HCT116 (cell line): ENCODE data around the gene C1GALT1C1L. TPM values are rescaled to one million over a fixed set of nuclear protein-coding genes. Genes with fewer than 3 reads are reported as not detected.

Experiments
- ATAC-seq: fragments of 200-7000 bp; cut with Tn5 transposase; 2 replicates; pipeline ENCODE4 v1.9.1; 2020; ENCODE audit warnings: mild to moderate bottlenecking, moderate library complexity
- BruUV-seq: library from RNA; stranded (reverse); fragments of 400-500 nt; replicated peaks from 2 replicates; lab custom pipeline; 2021; lab: Mats Ljungman, UMichigan
- CTCF ChIA-PET: fragments of 300-600 bp; sonication (Branson Sonifier 250); formaldehyde crosslinking; loops from one replicate; lab custom pipeline; 2021; ENCODE audit warnings: antibody characterized with exemption; lab: Charles Lee
- POLR2A ChIA-PET: fragments of 300-600, 350-600 bp; sonication (Branson Sonifier 250); formaldehyde crosslinking; loops from one replicate; lab custom pipeline; 2021; ENCODE audit warnings: antibody characterized with exemption; lab: Charles Lee
- RAD21 ChIA-PET, 2 experiments: fragments of 300-600 bp; sonication (Branson Sonifier 250); formaldehyde crosslinking; loops; one replicate each; lab custom pipeline; 2023; ENCODE audit warnings: low total read pairs in 2 of 2; ENCODE audit not compliant: uncharacterized antibody in 2 of 2, unreplicated experiment in 2 of 2, low non-redundant PET in 1 of 2; lab: Charles Lee
- DNase-seq: peaks from one replicate; pipeline ENCODE4 v3.0.0-alpha.2; 2010; ENCODE audit warnings: low read depth, low spot score
- H2AFZ ChIP-seq: fragments of 200-600 bp; shearing (Covaris generic), sonication (generic); 2 replicates; pipeline ENCODE4 v1.6.1; 2017; ENCODE audit warnings: low read depth, mixed run types, mixed read lengths, antibody characterized with exemption, low read length; ENCODE audit not compliant: poor library complexity, severe bottlenecking
- H3K27ac ChIP-seq: 2 replicates; pipeline ENCODE4 v1.5.1; 2012; ENCODE audit warnings: low read depth, low read length
- H3K27me3 ChIP-seq: fragments of 200-600 bp; sonication (generic); 2 replicates; pipeline ENCODE4 v1.6.1; 2016; ENCODE audit warnings: mixed run types, low read length, mixed read lengths; ENCODE audit not compliant: insufficient read depth
- H3K36me3 ChIP-seq, 2 experiments: fragments of 200-500 bp in 1 of 2; fragments of 200-600 bp in 1 of 2; sonication (Bioruptor generic) in 1 of 2; sonication (generic) in 1 of 2; 2 replicates each; pipeline versions ENCODE4 v1.5.1 to v1.6.1; 2014 to 2016; ENCODE audit warnings: low read length in 2 of 2, inconsistent platforms in 1 of 2, mixed read lengths in 1 of 2, mixed run types in 1 of 2; ENCODE audit not compliant: insufficient read depth in 2 of 2, control insufficient read depth in 1 of 2
- H3K4me1 ChIP-seq, 2 experiments: fragments of 200-600 bp in 1 of 2; sonication (generic) in 1 of 2; 2 replicates each; pipeline versions ENCODE4 v1.5.1 to v1.6.1; 2012 to 2017; ENCODE audit warnings: low read length in 2 of 2, inconsistent platforms in 1 of 2, mild to moderate bottlenecking in 1 of 2, mixed read lengths in 1 of 2, mixed run types in 1 of 2, moderate library complexity in 1 of 2; ENCODE audit not compliant: insufficient read depth in 2 of 2, control insufficient read depth in 1 of 2
- H3K4me2 ChIP-seq: fragments of 200-600 bp; sonication (generic); 2 replicates; pipeline ENCODE4 v1.6.1; 2017; ENCODE audit warnings: mixed run types, low read length, mixed read lengths
- H3K4me3 ChIP-seq, 2 experiments: fragments of 200-600 bp in 1 of 2; sonication (generic) in 1 of 2; replicated peaks in 1 of 2; 2 replicates each; pipeline ENCODE4 v1.5.1; 2011 to 2016; ENCODE audit warnings: low read length in 2 of 2, control low read depth in 1 of 2, low read depth in 1 of 2, mild to moderate bottlenecking in 1 of 2, mixed read lengths in 1 of 2, mixed run types in 1 of 2
- H3K79me2 ChIP-seq: fragments of 200-600 bp; sonication (generic); 2 replicates; pipeline ENCODE4 v1.6.1; 2017; ENCODE audit warnings: mild to moderate bottlenecking, mixed run types, low read length, moderate library complexity, mixed read lengths; ENCODE audit not compliant: insufficient read depth
- H3K9ac ChIP-seq: fragments of 200-600 bp; sonication (generic); 2 replicates; pipeline ENCODE4 v1.6.1; 2016; ENCODE audit warnings: low read length, mixed read lengths
- H3K9me2 ChIP-seq: fragments of 200-600 bp; sonication (generic), shearing (Covaris generic); 2 replicates; pipeline ENCODE4 v1.6.1; 2017; ENCODE audit warnings: mixed run types, mild to moderate bottlenecking, moderate library complexity; ENCODE audit not compliant: insufficient read depth
- H3K9me3 ChIP-seq, 2 experiments: fragments of 200-500 bp in 1 of 2; fragments of 200-600 bp in 1 of 2; sonication (Bioruptor generic) in 1 of 2; sonication (generic) in 1 of 2; 2 replicates each; pipeline ENCODE4 v1.6.1; 2014 to 2017; ENCODE audit warnings: low read length in 2 of 2, mixed read lengths in 2 of 2, inconsistent platforms in 1 of 2, low read depth in 1 of 2, mild to moderate bottlenecking in 1 of 2, mixed run types in 1 of 2, moderate library complexity in 1 of 2; ENCODE audit not compliant: control insufficient read depth in 1 of 2, insufficient read depth in 1 of 2
- H4K20me1 ChIP-seq: fragments of 200-600 bp; sonication (generic), shearing (Covaris generic); 2 replicates; pipeline ENCODE4 v1.6.1; 2017; ENCODE audit warnings: mixed run types, mild to moderate bottlenecking, moderate library complexity; ENCODE audit not compliant: insufficient read depth
- CBX3 ChIP-seq: IDR thresholded peaks from 2 replicates; pipeline ENCODE4 v1.6.1; 2012; ENCODE audit warnings: low read depth
- EZH2 ChIP-seq: fragments of 200-600 bp; sonication (generic); IDR thresholded peaks from 2 replicates; pipeline ENCODE4 v1.6.1; 2017; ENCODE audit warnings: antibody characterized with exemption, mixed run types
- FOSL1 ChIP-seq: IDR thresholded peaks from 2 replicates; pipeline ENCODE4 v1.6.1; 2012; ENCODE audit warnings: low read depth
- SP1 ChIP-seq: IDR thresholded peaks from 2 replicates; pipeline ENCODE4 v1.6.1; 2012; ENCODE audit warnings: low read depth
- SRF ChIP-seq: IDR thresholded peaks from 2 replicates; pipeline ENCODE4 v1.6.1; 2012; ENCODE audit warnings: low read depth
- ZFX ChIP-seq: fragments of 450-650 bp; IDR thresholded peaks from 2 replicates; pipeline ENCODE4 v1.6.1; 2017
- intact Hi-C: fragments of 100-400 bp; cut with micrococcal nuclease; formaldehyde crosslinking; loops from 2 replicates; pipeline ENCODE4 v1.10.0; 2022
- total RNA-seq: library from RNA; stranded (reverse); gene quantifications from one replicate; pipeline ENCODE4 v1.2.1, GENCODE V29; 2021; ENCODE audit not compliant: unreplicated experiment
- TF ChIP-seq, protein P1 (sequence below): IDR thresholded peaks from 2 replicates; pipeline ENCODE4 v1.6.1; 2012; ENCODE audit warnings: low read depth

The C1GALT1C1L gene
- total RNA-seq, 1 experiment from 2014 or later, result 0.20 TPM

DNA sequence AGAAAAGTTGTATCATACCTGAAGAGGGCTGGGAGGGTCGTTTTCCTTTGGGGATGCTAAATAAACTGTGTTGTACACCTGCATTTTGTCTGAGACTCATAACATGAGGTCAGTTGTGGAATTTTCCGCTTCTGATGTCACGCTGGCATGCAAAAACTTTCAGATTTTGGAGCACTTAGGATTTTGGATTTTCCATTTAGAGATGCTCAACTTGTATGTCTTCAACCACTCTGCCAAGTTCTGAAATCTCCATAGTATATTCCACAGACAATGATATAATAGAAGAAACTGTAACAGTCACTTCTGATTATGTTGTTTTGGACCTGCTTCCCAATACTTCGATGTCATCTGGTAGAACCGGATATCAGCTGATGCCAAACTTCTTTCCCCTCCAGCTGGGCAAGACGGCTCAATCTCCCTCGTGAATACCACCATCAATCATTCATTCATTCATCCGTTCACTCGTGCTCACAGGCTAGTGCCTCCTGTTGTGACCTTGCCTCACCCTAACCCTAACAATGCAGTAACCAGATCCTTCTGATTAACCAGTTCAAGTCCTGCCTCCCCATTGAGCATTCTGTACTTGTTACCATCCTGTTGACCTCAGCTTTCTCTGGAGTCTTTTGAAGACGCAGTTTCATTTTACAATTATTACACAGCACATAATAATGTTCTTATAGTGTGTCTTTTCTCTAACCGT is 44.5 kb downstream of the C1GALT1C1L start:
- H3K9ac ChIP-seq, result no peak overlapping the region
- intact Hi-C loops, result no loop called here
- no peaks in the 10 kb centered on the region for H3K9me2 ChIP-seq
- DNase-seq, result no peak
- H3K4me2 ChIP-seq, result no peak overlapping the region
- no TSS peak for BruUV-seq
- TF ChIP-seq CBX3 (no peak), ZFX (no peak), SRF (no peak), SP1 (no peak), EZH2 (no peak), FOSL1 (no peak)
- TF ChIP-seq, protein P1, sequence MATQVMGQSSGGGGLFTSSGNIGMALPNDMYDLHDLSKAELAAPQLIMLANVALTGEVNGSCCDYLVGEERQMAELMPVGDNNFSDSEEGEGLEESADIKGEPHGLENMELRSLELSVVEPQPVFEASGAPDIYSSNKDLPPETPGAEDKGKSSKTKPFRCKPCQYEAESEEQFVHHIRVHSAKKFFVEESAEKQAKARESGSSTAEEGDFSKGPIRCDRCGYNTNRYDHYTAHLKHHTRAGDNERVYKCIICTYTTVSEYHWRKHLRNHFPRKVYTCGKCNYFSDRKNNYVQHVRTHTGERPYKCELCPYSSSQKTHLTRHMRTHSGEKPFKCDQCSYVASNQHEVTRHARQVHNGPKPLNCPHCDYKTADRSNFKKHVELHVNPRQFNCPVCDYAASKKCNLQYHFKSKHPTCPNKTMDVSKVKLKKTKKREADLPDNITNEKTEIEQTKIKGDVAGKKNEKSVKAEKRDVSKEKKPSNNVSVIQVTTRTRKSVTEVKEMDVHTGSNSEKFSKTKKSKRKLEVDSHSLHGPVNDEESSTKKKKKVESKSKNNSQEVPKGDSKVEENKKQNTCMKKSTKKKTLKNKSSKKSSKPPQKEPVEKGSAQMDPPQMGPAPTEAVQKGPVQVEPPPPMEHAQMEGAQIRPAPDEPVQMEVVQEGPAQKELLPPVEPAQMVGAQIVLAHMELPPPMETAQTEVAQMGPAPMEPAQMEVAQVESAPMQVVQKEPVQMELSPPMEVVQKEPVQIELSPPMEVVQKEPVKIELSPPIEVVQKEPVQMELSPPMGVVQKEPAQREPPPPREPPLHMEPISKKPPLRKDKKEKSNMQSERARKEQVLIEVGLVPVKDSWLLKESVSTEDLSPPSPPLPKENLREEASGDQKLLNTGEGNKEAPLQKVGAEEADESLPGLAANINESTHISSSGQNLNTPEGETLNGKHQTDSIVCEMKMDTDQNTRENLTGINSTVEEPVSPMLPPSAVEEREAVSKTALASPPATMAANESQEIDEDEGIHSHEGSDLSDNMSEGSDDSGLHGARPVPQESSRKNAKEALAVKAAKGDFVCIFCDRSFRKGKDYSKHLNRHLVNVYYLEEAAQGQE, result no peak
- ChIA-PET RAD21 (no interaction called here), POLR2A (no interaction called here), CTCF (no interaction called here)
- no peaks in the 10 kb centered on the region for H3K9me3 ChIP-seq
- H3K27me3 ChIP-seq, result no peaks in the 10 kb centered on the region
- H3K4me3 ChIP-seq, result no peak overlapping the region
- no peaks in the 10 kb centered on the region for H3K36me3 ChIP-seq
- no peaks in the 10 kb centered on the region for H4K20me1 ChIP-seq
- H2AFZ ChIP-seq, result no peak overlapping the region
- H3K4me1 ChIP-seq, result peaks cover 0 to 7% of the 10 kb centered on the region in 2 experiments; a peak in 2 of 4 replicates
- no peak for ATAC-seq
- no peak overlapping the region for H3K27ac ChIP-seq
- H3K79me2 ChIP-seq, result no peaks in the 10 kb centered on the region

Other genes starting within 250 kb of the C1GALT1C1L start
- 30.7 TPM for gene THADA, start 80.4 kb downstream of the C1GALT1C1L start, total RNA-seq
- 7.8 TPM for gene PLEKHH2, start 39.2 kb downstream of the C1GALT1C1L start, total RNA-seq
- 16.7 TPM for gene DYNC2LI1, start 97.6 kb upstream of the C1GALT1C1L start, total RNA-seq
- gene ABCG5, start 162.4 kb upstream of the C1GALT1C1L start, total RNA-seq, result not detected
- gene ABCG8, start 162.5 kb upstream of the C1GALT1C1L start, total RNA-seq, result 0.05 TPM